Putamen (tissue), 1 donor: ENCODE data around the gene CRBN.

Experiments
- DNase-seq: peaks from one replicate; pipeline ENCODE4 v3.0.0-alpha.2; 2016; ENCODE audit warnings: low spot score

Gene CRBN

GRCh38 chr3:3170998-3171397 is 8.5 kb downstream of the CRBN start:
- no peak for DNase-seq

GRCh38 chr3:3165650-3166049 is 13.8 kb downstream of the CRBN start:
- no peak for DNase-seq

- no peak for DNase-seq
Observed at GRCh38 chr3:3165241-3165640, 14.2 kb downstream of the CRBN start.

GRCh38 chr3:3160826-3161225 is 18.7 kb downstream of the CRBN start:
- no peak for DNase-seq

- no peak for DNase-seq
Observed at GRCh38 chr3:3157484-3157883, 22.0 kb downstream of the CRBN start.

- DNase-seq: no peak
Observed at GRCh38 chr3:3154879-3155610, 24.4 kb downstream of the CRBN start.

GRCh38 chr3:3151513-3151912 is 28.0 kb downstream of the CRBN start:
- no peak for DNase-seq

GRCh38 chr3:3149560-3149959 is 29.9 kb downstream of the CRBN start:
- DNase-seq: no peak

GRCh38 chr3:3145831-3146230 is 33.7 kb downstream of the CRBN start:
- no peak for DNase-seq

- DNase-seq: no peak
Observed at GRCh38 chr3:3141939-3142338, 37.6 kb downstream of the CRBN start.

GRCh38 chr3:3137526-3137925 is 42.0 kb downstream of the CRBN start:
- no peak for DNase-seq

- peak; percentile 53 for DNase-seq
Observed at GRCh38 chr3:3134750-3135448, 44.6 kb downstream of the CRBN start.

GRCh38 chr3:3133500-3133899 is 46.0 kb downstream of the CRBN start:
- no peak for DNase-seq

- DNase-seq: no peak
Observed at GRCh38 chr3:3129579-3129978, 49.9 kb downstream of the CRBN start.

- no peak for DNase-seq
Observed at GRCh38 chr3:3127432-3128010, 52.0 kb downstream of the CRBN start.

- DNase-seq: peak; percentile 93
Observed at GRCh38 chr3:3126477-3127431, 52.7 kb downstream of the CRBN start, which contains the start of gene TRNT1. TSS of gene TRNT1 (plus strand) at chr3:3126940. CDS start at chr3:3129041, 2,101 bp downstream.

GRCh38 chr3:3125977-3126376 is 53.5 kb downstream of the CRBN start:
- DNase-seq: no peak

GRCh38 chr3:3119393-3119851 is 60.1 kb downstream of the CRBN start:
- no peak for DNase-seq

- DNase-seq: no peak
Observed at GRCh38 chr3:3117651-3118050, 61.8 kb downstream of the CRBN start.

GRCh38 chr3:3113042-3113709 is 66.3 kb downstream of the CRBN start:
- no peak for DNase-seq

GRCh38 chr3:3110749-3111361 is 68.6 kb downstream of the CRBN start:
- DNase-seq: no peak
